Measurements from ENCODE around the gene SCLY.
A peak's percentile ranks its signal among the peaks of the same experiment; 100 is the strongest.

The SCLY gene

GRCh38 chr2:238128534-238129001, 67.8 kb downstream of the SCLY start:
- DNase-seq = no peak

- DNase-seq = no peak
Observed at GRCh38 chr2:238129166-238130010, 68.6 kb downstream of the SCLY start.

GRCh38 chr2:238130111-238130695, 69.4 kb downstream of the SCLY start:
- no peak for DNase-seq

- no peak for DNase-seq
Observed at GRCh38 chr2:238130696-238131628, 70.2 kb downstream of the SCLY start.

GRCh38 chr2:238131761-238132462, 71.1 kb downstream of the SCLY start:
- DNase-seq = no peak

GRCh38 chr2:238132463-238133450, 72.0 kb downstream of the SCLY start:
- no peak for DNase-seq

- no peak for DNase-seq
Observed at GRCh38 chr2:238133499-238134392, 72.9 kb downstream of the SCLY start.

GRCh38 chr2:238134393-238134785, 73.6 kb downstream of the SCLY start:
- no peak for DNase-seq

GRCh38 chr2:238135601-238136150, 74.9 kb downstream of the SCLY start:
- DNase-seq = no peak

GRCh38 chr2:238136820-238137537, 76.2 kb downstream of the SCLY start:
- DNase-seq = no peak

- no peak for DNase-seq
Observed at GRCh38 chr2:238137885-238138284, 77.1 kb downstream of the SCLY start.

GRCh38 chr2:238138331-238139195, 77.8 kb downstream of the SCLY start, which contains the start of gene KLHL30:
Gene KLHL30, plus strand, starts transcription at chr2:238138668. Its CDS starts 2,087 bp downstream, at chr2:238140755.
- DNase-seq = no peak

- DNase-seq = peak; percentile 36
Observed at GRCh38 chr2:238139196-238140039, 78.6 kb downstream of the SCLY start.

- DNase-seq = no peak
Observed at GRCh38 chr2:238140040-238140439, 79.2 kb downstream of the SCLY start.

GRCh38 chr2:238140721-238141540, 80.1 kb downstream of the SCLY start:
- DNase-seq = no peak
